Activated T-helper 9 cell treated with anti-CD3 and anti-CD28 coated beads, Interleukin-2, amount 50 U/mL, for 16 hours (primary cell): ENCODE measurements around the gene NDST4.
A peak's percentile ranks its signal among the peaks of the same experiment; 100 is the strongest.

Source experiments
- DNase-seq: peaks from one replicate; pipeline ENCODE4 v3.0.0-alpha.2; 2020; ENCODE audit warnings: low read depth

NDST4 gene

GRCh38 chr4:114900934-114901333 is 212.5 kb downstream of the NDST4 start:
- DNase-seq, result no peak

DNA sequence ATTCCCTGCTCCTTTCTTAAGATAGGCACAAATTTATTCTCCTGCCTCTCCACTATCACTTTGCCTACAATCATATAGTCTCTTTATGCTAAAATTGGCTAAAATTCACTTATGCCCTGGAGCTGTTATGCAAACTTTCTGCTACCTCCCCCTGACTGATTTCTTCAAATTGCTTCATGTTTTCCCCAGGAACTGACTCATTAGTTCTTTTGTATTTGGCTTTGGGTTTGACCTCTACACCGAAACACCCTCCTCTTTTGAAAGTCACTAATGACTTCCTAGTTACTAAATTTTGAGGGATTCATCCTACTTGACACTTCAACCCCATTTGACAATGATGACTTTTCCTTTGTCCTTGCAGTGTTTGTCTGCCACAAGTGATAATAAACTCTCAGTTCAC is 222.6 kb downstream of the NDST4 start:
- DNase-seq, result no peak

DNA sequence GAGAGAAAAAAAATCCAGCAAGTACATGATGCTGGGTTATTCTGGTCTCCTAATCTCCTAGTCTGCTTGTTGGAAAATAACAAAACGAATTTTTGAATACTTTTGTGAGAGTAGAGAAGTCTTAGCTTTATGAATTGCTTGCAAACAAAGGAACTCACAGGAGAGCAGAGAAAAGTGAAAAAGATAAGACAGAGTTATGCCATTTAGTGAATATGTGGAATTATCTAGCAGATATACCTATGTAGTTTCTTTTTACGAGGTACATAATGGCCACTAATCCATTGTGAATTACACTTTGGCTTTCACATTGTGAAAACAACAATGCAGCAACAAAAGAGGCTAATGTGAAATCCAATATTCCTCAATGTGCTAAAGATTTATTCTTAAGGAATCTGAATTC is 226.7 kb downstream of the NDST4 start:
- DNase-seq, result no peak

GRCh38 chr4:114883641-114884040 is 229.8 kb downstream of the NDST4 start:
- DNase-seq, result no peak

GRCh38 chr4:114879916-114880669 is 233.3 kb downstream of the NDST4 start:
- DNase-seq, result no peak

- no peak for DNase-seq
Observed at GRCh38 chr4:114875630-114876029, 237.8 kb downstream of the NDST4 start.

GRCh38 chr4:114874321-114874720 is 239.1 kb downstream of the NDST4 start:
- no peak for DNase-seq

GRCh38 chr4:114870987-114871386 is 242.4 kb downstream of the NDST4 start:
- no peak for DNase-seq

DNA sequence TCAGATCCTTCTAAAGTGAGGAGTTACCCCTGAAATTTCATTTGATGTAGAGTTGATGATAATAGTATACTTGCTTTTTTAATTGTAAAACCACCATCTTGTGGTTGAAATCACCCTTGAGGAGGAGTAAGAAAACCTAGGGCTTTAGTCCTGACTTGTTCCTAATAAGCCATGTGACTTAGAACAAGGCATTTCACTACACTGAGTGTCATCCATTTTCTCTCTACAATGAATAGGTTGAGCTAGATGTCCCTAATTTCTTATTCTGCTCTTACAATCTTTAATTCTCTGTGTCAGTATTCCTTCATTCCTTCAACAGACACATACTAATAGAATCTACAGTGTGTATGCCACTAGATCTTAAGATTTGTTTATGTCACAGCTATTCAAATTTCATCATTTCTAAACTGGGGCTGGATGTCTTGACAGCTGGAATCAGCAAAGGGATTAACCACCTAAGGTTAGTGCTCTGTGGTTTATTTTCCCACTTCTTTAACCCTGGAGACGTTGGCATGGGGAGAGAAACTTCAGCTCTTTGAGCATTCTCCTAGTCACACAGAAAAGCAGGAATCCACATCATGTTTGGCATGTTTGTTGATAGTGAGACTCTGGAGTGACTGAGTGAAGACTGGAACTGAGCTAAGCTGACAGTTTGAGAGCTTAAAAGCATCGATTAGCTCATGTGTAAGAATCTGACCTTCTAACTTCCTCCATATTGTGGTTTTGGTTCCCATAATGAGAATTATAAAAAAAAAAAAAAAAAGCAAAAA is 246.3 kb downstream of the NDST4 start:
- DNase-seq, result no peak

DNA sequence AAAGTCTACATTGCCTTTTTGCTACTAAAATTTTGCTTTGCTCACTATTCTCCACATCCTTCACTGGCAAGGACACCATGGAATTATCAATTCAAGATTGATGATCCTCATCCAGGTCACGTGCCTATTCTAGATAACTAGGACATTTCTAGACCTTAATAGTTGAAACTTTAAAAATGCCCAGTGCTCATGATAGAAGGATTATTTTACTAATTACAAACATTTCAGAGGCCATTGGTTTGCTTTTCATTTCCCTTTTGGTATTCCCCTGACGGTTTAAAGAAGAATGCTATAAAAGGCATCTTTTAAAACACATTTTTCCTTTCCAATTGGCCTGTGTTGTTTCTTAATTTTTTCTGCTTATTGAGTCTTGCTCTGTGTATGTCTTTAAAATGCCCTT is 249.4 kb downstream of the NDST4 start:
- no peak for DNase-seq

DNA sequence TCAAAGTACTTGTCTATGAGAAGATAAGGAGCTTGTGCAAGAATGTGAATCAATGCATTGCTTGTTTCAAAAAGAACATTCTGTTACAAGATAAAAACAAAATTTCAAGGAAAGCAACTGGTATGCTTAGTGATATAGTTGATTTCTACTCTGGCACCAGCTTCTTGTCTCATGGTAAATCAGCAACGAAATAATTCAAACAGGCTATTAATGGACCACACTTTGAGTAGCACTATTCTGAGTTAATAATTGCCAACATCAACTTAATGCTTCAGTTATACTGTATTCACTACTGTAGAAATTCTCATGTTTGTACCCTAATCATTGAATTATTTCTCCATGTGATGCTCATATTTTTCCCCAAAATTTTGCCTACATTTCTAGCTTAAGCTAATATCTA is 252.6 kb downstream of the NDST4 start:
- DNase-seq, result no peak

DNA sequence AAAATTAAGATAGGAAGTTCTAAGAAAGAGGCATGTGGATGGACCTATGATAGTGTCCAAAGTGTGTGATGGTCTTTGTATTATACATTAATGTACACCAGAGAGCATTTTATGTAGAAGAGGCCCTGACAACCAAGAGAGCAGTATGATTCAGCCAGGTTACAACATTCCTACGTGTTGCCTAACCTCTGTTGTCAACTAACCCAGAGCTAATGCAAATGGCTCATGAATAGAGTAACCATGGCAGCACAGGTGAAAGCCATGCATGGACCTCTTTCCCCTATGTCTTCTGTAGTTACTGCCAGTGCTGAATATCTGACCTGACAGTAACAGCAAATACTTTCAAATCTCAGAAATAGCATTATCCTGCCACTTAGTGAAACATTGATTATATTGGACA is 255.6 kb downstream of the NDST4 start:
- no peak for DNase-seq

DNA sequence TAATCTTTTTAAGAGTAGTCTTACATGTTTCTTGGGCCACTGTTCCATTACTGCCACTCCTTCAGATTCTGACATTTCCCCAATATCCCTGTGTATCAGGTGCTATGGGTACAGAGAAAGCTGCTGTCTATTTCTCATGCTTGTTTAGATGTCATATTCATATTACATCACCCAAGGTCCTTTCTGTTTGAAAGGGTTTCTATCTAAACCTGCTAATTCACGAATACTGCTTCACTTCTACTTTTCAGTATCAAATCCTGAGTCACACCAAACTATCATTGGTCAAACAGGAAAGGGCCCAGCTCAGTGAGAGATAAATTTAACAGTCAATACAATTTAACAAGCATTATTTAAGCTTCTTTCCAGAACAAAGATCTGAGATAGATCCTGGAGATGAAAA is 273.4 kb downstream of the NDST4 start:
- DNase-seq, result no peak

GRCh38 chr4:114830628-114831027 is 282.8 kb downstream of the NDST4 start:
- DNase-seq, result no peak

GRCh38 chr4:114827651-114828050 is 285.8 kb downstream of the NDST4 start:
- DNase-seq, result no peak

GRCh38 chr4:114815760-114816159 is 297.7 kb downstream of the NDST4 start:
- no peak for DNase-seq

DNA sequence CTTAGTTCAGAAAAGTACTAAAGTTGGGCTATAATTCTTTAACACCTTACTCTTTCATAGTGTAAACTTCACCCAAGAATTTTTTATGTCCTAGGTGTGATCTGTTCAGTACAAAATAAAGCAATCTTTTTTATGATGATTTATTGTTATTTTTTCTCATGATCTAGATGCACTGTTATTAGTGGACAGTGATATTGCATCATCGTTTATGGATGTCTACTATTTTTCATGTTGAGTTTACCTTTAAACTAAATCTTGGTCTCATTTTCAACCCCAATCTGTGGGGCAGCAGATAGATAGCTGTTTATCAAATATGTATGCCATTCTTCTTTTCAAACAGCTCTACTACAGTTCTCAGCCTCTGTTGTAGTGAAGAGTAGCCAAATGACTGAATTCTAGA is 299.5 kb downstream of the NDST4 start:
- no peak for DNase-seq

GRCh38 chr4:114811564-114812301 is 301.7 kb downstream of the NDST4 start:
- no peak for DNase-seq

DNA sequence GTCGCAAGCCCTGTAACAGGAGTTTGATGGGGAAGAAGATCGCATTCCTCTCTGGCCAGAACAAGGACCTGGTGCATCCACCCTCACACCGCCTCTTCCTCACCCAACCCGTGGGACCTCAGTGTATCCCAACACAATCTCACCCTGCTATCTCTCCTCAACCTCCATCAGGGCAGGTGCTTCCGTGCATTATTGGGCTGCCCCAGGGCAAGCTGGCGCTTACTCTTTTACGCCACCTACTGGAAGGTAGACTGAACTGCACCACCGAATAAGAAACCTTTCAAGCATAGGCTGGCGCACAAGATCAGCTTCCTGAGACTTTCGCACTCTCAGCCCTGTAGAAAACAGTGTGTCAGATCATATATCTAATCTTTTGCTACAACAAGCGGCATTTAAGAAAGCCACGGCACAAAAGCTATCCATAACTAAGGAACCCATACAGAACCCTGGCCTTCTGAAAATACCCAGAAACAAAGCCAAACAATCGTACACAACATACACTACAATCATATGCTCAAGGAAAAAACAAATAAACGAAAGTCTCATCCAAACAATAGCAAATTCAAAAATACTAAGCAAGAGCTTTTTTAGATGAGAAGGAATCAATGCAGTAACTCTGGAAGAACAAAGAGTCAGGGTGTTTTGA is 305.5 kb downstream of the NDST4 start:
- DNase-seq, result peak; percentile 1

GRCh38 chr4:114807357-114807756 is 306.1 kb downstream of the NDST4 start:
- no peak for DNase-seq

- no peak for DNase-seq
Observed at GRCh38 chr4:114791976-114792375, 321.4 kb downstream of the NDST4 start.

DNA sequence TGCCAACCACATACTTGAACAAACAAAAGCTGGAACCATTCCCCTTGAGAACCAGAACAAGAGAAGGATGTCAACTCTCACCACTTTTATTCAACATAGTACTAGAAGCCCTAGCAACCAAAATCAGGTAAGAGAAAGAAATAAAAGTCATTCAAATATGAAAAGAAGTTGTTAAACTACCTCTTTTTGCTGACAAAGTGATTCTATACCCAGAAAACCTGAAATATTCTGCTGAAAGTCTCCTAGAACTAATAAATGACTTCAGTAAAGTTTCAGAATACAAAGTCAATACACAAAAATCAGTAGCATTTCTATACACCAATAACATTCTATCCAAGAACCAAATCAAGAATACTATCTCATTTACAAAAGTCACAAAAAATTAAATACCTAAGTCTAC is 327.9 kb downstream of the NDST4 start:
- no peak for DNase-seq

DNA sequence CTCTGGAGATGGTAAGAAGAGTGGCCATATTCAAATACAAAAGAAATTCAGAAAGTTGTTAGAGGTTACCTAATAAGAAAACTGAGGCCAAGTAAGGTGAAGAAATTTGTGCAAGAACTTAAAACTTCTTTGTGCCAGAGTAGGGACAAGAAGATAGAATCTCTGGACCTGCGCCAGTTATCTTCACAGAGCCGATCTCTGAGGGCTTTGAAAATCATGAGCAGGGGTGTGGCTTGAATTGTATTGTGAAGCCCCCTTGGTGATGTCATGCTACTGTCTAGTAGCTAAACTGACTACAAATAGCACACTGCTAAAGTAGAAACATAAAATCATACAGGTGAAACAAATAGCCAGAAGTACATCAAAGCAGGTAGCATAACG is 330.2 kb downstream of the NDST4 start:
- DNase-seq, result no peak
